Measurements from ENCODE around the gene DCBLD1.
A peak's percentile ranks its signal among the peaks of the same experiment; 100 is the strongest.

The DCBLD1 gene

DNA sequence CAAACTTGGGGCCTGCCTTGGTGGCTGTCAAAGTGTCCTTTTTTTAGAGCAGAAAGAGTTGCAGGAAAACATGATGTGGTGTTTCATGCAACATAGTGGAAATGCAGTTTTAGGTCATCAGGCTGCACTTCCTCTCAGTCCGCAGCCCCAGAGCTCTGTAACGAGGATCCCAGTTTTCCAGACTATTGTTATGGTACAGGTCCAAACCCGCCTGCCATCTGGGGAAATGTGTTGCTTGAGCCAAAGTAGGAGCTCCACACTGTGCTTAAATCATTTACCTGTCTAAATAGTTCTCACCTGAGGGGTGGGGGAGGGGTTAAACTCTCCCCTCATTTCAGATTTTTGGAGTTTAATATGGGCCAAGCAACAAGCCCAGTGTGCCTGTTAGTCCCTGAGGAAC lies 60.0 kb downstream of the DCBLD1 start:
- in situ Hi-C loops (cut with HindIII; ENCODE audit: low sequenced_read_pairs) = no loop called here
- DNase-seq (ENCODE audit: low read depth, low spot score) = no peak
- H3K4me3 ChIP-seq (ENCODE audit: low read depth, low read length) = no peak overlapping the region
- TF ChIP-seq, protein P1, sequence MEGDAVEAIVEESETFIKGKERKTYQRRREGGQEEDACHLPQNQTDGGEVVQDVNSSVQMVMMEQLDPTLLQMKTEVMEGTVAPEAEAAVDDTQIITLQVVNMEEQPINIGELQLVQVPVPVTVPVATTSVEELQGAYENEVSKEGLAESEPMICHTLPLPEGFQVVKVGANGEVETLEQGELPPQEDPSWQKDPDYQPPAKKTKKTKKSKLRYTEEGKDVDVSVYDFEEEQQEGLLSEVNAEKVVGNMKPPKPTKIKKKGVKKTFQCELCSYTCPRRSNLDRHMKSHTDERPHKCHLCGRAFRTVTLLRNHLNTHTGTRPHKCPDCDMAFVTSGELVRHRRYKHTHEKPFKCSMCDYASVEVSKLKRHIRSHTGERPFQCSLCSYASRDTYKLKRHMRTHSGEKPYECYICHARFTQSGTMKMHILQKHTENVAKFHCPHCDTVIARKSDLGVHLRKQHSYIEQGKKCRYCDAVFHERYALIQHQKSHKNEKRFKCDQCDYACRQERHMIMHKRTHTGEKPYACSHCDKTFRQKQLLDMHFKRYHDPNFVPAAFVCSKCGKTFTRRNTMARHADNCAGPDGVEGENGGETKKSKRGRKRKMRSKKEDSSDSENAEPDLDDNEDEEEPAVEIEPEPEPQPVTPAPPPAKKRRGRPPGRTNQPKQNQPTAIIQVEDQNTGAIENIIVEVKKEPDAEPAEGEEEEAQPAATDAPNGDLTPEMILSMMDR (IDR thresholded peaks at IDR 0.05; ENCODE audit: low read depth, low read length) = no peak

DNA sequence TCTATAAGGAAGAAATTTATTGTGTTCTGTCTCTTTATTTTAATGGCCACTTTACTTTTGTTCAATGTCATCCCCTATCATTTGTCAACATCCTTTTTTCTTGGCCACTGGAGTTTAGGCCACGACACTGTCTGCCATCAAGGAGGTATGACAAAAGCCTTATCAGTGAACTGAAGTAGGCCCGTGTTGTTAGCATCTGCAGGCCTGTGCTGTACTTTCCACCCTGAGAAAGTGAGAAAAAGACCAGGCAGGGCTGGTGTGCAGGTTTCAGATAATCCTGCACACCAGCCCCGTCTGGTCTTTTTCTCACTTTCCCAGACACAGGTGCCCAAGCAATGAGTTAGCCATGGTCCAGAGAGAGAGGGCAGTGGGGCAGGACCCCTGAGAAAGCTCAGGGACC lies 62.2 kb downstream of the DCBLD1 start:
- in situ Hi-C loops (cut with HindIII; ENCODE audit: low sequenced_read_pairs) = no loop called here
- TF ChIP-seq, protein P1 (IDR thresholded peaks at IDR 0.05; ENCODE audit: low read depth, low read length) = no peak
- DNase-seq (ENCODE audit: low read depth, low spot score) = no peak
- H3K4me3 ChIP-seq (ENCODE audit: low read depth, low read length) = no peak overlapping the region

DNA sequence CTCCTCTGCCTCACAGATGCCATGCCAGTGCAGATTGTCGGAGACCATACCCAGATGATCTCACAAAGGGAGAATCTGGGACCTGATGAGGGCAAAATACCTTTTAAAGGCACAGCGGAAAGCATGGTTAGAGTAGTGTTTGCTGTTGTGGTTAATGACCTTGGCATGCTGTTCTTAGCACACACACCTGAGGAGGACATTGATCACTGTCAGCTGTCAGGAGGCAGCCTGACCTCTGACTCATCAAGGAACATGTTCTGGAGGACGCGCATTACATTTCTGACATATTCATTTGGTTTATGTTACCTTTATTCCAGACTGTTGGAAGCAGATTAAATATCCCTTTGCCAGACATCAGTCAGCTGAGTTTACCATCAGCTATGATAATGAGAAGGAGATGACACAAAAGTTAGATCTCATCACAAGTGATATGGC lies 62.7 kb downstream of the DCBLD1 start:
- H3K4me3 ChIP-seq (ENCODE audit: low read depth, low read length) = no peak overlapping the region
- DNase-seq (ENCODE audit: low read depth, low spot score) = no peak
- in situ Hi-C loops (cut with HindIII; ENCODE audit: low sequenced_read_pairs) = no loop called here
- TF ChIP-seq, protein P1 (IDR thresholded peaks at IDR 0.05; ENCODE audit: low read depth, low read length) = no peak

DNA sequence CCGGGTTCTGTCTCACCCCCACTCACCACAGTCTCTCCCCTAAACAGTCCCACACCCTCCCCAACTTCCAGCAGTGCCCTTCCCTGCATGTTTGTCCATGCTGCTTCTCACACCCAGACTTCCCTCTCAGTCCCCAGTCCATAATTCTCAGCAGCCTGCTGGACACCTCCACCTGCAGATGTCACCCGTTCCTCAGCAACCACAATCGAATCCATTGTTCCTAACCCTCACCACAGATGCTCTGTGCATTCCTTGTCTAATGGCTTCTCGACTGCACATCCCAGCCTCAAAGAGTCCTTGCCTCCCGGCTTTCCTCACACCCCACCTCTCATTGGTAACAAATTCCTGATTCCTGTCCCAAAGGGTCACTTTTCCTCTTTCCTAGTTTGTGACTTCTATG lies 64.2 kb downstream of the DCBLD1 start:
- no peak for DNase-seq (ENCODE audit: low read depth, low spot score)
- H3K4me3 ChIP-seq (ENCODE audit: low read depth, low read length) = no peak overlapping the region
- TF ChIP-seq, protein P1 (IDR thresholded peaks at IDR 0.05; ENCODE audit: low read depth, low read length) = no peak
- in situ Hi-C loops (cut with HindIII; ENCODE audit: low sequenced_read_pairs) = no loop called here

DNA sequence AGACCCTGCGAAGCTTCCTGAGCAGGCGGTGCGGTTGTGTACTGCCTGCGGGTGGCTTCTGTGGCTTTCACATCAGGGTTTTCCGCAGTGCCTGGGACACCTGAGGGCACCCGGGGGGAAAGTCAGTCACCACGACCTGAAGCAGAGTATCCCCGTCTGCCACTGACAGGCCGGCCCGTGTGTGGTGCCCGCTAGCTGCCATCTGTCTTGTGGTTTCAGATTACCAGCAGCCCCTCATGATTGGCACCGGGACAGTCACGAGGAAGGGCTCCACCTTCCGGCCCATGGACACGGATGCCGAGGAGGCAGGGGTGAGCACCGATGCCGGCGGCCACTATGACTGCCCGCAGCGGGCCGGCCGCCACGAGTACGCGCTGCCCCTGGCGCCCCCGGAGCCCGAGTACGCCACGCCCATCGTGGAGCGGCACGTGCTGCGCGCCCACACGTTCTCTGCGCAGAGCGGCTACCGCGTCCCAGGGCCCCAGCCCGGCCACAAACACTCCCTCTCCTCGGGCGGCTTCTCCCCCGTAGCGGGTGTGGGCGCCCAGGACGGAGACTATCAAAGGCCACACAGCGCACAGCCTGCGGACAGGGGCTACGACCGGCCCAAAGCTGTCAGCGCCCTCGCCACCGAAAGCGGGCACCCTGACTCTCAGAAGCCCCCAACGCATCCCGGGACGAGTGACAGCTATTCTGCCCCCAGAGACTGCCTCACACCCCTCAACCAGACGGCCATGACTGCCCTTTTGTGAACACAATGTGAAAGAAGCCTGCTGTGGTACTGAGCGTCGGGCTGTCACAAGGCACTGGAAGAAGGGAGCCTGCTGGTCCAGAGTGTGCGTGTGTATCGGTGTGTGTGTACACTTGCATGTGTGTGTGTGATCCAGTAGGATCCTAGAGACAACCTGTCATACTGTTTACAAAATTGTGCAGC lies 65.5 kb downstream of the DCBLD1 start:
- in situ Hi-C loops (cut with HindIII; ENCODE audit: low sequenced_read_pairs) = no loop called here
- TF ChIP-seq, protein P1 (IDR thresholded peaks at IDR 0.05; ENCODE audit: low read depth, low read length) = no peak
- peak; percentile 49 for DNase-seq (ENCODE audit: low read depth, low spot score)
- peak overlapping the region; percentile 4 for H3K4me3 ChIP-seq (ENCODE audit: low read depth, low read length)

DNA sequence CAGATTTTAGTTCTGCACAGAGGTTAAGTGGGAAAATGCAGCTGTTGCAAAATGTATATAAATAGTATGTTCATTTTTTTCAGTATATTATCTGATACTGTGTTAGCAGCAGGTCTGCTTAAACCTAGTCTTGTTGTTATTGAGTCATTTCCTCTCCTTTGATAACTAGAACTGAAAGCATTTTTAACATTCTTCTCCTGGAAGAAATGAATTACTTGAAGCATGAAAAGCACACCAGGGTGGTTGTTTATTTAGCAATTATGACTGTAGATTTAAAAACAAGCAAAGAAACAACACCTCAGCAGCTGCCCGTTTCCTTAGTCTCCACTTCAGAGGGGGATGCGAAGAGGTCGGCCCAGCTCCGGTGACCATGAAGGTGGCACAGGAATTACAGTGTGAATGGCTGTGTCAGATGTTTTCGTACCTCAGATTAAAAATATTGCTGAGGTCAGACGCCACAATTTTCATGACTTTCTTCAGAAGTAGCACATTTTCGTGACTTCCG lies 66.4 kb downstream of the DCBLD1 start:
- in situ Hi-C loops (cut with HindIII; ENCODE audit: low sequenced_read_pairs) = no loop called here
- peak overlapping the region; percentile 4 for H3K4me3 ChIP-seq (ENCODE audit: low read depth, low read length)

More for the DNA sequence above, 66.4 kb downstream of the DCBLD1 start:
- peak; percentile 87 for DNase-seq (ENCODE audit: low read depth, low spot score)
- TF ChIP-seq, protein P1 (IDR thresholded peaks at IDR 0.05; ENCODE audit: low read depth, low read length) = no peak
